Thyroid gland (tissue), 4 donors: ENCODE measurements around the gene TEAD2. TPM values are rescaled to one million over a fixed set of nuclear protein-coding genes. Genes with fewer than 3 reads are reported as not detected.

Experiments
- DNase-seq, 2 donors: peaks; one replicate each; pipeline ENCODE4 v3.0.0-alpha.2; 2019
- H3K27ac ChIP-seq, 3 donors: fragments of 200-600 bp; sonication (generic); 1 replicate in 2 of 3; 2 replicates in 1 of 3; pipeline ENCODE4 v1.5.1; 2016 to 2019; ENCODE audit warnings: mild to moderate bottlenecking in 1 of 3, moderate library complexity in 1 of 3
- H3K27me3 ChIP-seq: fragments of 200-600 bp; sonication (generic); one replicate; pipeline ENCODE4 v1.5.1; 2019
- H3K36me3 ChIP-seq, 2 donors: fragments of 200-600 bp; sonication (generic); one replicate each; pipeline ENCODE4 v1.5.1; 2016 to 2019
- H3K4me1 ChIP-seq, 2 donors: fragments of 200-600 bp; sonication (generic); one replicate each; pipeline ENCODE4 v1.5.1; 2017 to 2019
- H3K4me3 ChIP-seq, 3 donors: fragments of 200-600 bp; sonication (generic); replicated peaks in 1 of 3; 1 replicate in 2 of 3; 2 replicates in 1 of 3; pipeline ENCODE4 v1.5.1; 2016; ENCODE audit warnings: mild to moderate bottlenecking in 1 of 3
- H3K9me3 ChIP-seq: fragments of 200-600 bp; sonication (generic); one replicate; pipeline ENCODE4 v1.5.1; 2017
- CTCF ChIP-seq, 6 experiments: fragments of 200-600 bp in 3 of 6; fragments of 450-650 bp in 3 of 6; sonication (generic) in 3 of 6; IDR thresholded peaks; one replicate each; pipeline ENCODE4 v1.5.1; 2016 to 2019; ENCODE audit warnings: antibody characterized with exemption in 6 of 6, mild to moderate bottlenecking in 2 of 6, inconsistent platforms in 1 of 6, moderate library complexity in 1 of 6
- POLR2A ChIP-seq, 2 donors: fragments of 450-650 bp; IDR thresholded peaks; one replicate each; pipeline ENCODE4 v1.6.1; 2017; ENCODE audit warnings: antibody characterized with exemption in 2 of 2, mild to moderate bottlenecking in 2 of 2, moderate library complexity in 1 of 2
- WGBS, 2 donors: methylation state at CpG; one replicate each; pipeline ENCODE4 v1.1.5; 2017; 5-methylcytosine and 5-hydroxymethylcytosine counted together
- intact Hi-C: fragments of 100-400 bp; cut with DNase I; formaldehyde crosslinking; loops from one replicate; pipeline ENCODE4 v1.15.1; 2023
- total RNA-seq, 4 donors: library from RNA; depleted of rRNA; stranded (reverse); fragments of >200 nt; gene quantifications; one replicate each; pipeline ENCODE4 v1.2.3, GENCODE V29; 2016

TEAD2 gene
- total RNA-seq, 4 donors from 2014 or later = 6.9 to 19.5 (median 13.7) TPM

GRCh38 chr19:49340865-49341718 lies 21.1 kb downstream of the TEAD2 start:
- no peak for TF ChIP-seq CTCF (IDR thresholded peaks at IDR 0.05)
- TF ChIP-seq POLR2A (IDR thresholded peaks at IDR 0.05) = no peak
- peaks cover 4 to 7% of the 10 kb centered on the region in 2 donors for H3K36me3 ChIP-seq
- intact Hi-C loops = no loop called here

DNA sequence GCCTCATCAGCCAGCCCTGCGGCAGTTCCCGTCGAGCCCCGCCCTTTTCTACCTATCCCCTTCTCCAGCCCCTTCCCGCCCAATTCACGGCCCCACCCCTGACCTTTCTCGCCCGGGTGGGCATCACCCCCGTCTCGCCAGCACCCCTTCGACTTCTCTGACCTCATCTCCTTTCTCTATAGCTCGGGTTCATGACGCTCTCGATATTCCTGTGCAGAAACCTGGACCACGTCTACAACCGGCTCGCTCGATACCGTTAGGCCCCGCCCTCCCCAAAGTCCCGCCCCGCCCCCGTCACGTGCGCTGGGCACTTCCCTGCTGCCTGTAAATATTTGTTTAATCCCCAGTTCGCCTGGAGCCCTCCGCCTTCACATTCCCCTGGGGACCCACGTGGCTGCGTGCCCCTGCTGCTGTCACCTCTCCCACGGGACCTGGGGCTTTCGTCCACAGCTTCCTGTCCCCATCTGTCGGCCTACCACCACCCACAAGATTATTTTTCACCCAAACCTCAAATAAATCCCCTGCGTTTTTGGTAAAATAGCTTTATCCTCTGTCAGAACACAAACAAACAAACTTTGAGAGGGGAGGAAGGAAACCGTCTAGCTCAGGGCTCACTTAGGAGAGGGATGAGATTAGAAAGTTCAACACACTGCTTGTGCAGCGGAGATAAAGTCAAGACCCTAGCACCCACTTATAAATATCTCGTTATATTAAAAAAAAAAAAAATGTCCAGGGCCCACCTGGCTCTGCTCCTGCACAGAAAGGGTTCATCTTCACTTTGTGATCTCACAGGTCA lies 21.9 kb downstream of the TEAD2 start:
- peak; percentile 57 to 60 for DNase-seq
- peak overlapping the region in 1 of 3 donors; percentile 28 for H3K4me3 ChIP-seq
- no peaks in the 10 kb centered on the region for H3K27me3 ChIP-seq
- TF ChIP-seq CTCF (IDR thresholded peaks at IDR 0.05) = no peak
- no peak for TF ChIP-seq POLR2A (IDR thresholded peaks at IDR 0.05)
- H3K4me1 ChIP-seq = peaks cover 19 to 20% of the 10 kb centered on the region in 2 donors
- H3K9me3 ChIP-seq = no peaks in the 10 kb centered on the region
- WGBS, 2 donors = 21 to 29% methylated on average over 36 of the region's 36 CpGs
- H3K36me3 ChIP-seq = peaks cover 4 to 7% of the 10 kb centered on the region in 2 donors
- intact Hi-C loops = no loop called here
- peak overlapping the region; percentile 58 to 81 (median 69) for H3K27ac ChIP-seq

More at GRCh38 chr19:49340865-49341718, 21.1 kb downstream of the TEAD2 start:
- no peak for DNase-seq
- Histone ChIP-seq H3K9me3 (no peaks in the 10 kb centered on the region), H3K4me3 (no peak overlapping the region), H3K27ac (peak overlapping the region in 2 of 3 donors; percentile 47 to 81), H3K27me3 (no peaks in the 10 kb centered on the region), H3K4me1 (peaks cover 19 to 20% of the 10 kb centered on the region in 2 donors)
- 89 to 91% methylated on average over 6 to 10 of the region's 11 CpGs for WGBS, 2 donors

DNA sequence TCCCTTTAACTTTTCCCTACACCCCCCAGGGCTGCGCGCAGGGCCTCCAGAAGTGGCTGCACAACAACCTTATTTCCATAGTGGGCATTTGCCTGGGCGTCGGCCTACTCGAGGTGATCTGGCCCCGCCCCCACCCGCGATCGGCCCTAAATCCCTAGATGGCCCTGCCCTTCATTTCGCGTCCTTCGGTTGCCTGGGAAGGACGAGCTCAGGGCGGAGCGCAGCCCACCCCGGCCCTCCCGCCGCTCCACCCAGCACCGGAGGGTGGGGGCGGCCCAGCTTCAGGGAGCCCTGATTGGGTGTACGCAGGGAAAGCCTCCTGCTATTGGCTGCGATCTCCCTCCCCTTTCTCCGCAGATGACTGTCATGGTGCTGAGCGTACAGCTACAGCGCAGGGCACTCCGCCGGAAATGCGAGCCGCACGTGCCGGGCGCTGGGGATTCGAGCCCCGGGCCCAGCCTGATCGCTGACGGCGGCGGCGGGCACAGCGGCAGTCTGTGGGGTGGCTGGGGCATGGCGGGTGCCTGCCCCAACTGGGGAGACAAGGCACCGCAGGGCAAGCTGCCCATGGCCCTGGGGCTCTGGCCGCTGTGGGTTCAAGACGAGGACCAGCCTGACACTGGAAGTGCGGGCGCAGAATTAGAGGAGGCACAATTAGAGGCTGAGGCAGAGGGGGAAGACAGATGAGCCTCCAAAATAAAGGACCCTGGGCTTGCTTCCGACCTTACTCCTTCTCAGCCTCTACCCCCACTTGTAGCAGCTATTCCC lies 22.7 kb downstream of the TEAD2 start:
- TF ChIP-seq POLR2A (IDR thresholded peaks at IDR 0.05) = peak in 1 of 2 donors; percentile 53
- TF ChIP-seq CTCF (IDR thresholded peaks at IDR 0.05) = peak in 1 of 6 experiments; percentile 4
- Histone ChIP-seq H3K27me3 (no peaks in the 10 kb centered on the region), H3K36me3 (peaks cover 4 to 7% of the 10 kb centered on the region in 2 donors), H3K4me1 (peaks cover 19 to 20% of the 10 kb centered on the region in 2 donors), H3K4me3 (peak overlapping the region in 1 of 3 donors; percentile 28), H3K9me3 (no peaks in the 10 kb centered on the region), H3K27ac (peak overlapping the region; percentile 58 to 81 (median 69))
- intact Hi-C loops = no loop called here
- peak; percentile 82 to 85 for DNase-seq
- 6 to 27% methylated on average over 12 to 40 of the region's 47 CpGs for WGBS, 2 donors

DNA sequence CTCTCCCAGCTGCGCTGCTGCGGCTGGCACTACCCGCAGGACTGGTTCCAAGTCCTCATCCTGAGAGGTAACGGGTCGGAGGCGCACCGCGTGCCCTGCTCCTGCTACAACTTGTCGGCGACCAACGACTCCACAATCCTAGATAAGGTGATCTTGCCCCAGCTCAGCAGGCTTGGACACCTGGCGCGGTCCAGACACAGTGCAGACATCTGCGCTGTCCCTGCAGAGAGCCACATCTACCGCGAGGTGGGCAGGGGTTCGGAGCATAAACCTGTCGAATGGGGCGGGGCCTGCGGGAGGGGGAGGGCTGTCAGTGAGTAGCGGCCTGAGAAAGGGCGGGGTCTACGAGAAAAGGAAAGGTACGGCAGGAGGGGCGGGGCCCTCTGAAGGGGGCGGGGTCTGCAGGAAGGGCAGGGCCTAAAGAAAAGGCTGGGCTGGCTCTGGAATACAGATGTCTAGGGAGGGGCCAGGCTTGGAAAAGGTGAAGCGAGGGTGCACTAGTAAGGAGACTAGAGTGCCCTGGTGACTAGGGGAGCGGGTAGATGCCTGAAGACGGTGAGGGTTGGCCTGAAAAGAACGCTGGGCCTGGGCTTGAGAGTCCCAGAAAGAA lies 23.4 kb downstream of the TEAD2 start:
- peak; percentile 86 to 88 for DNase-seq
- Histone ChIP-seq H3K27me3 (no peaks in the 10 kb centered on the region), H3K4me1 (peaks cover 19 to 20% of the 10 kb centered on the region in 2 donors), H3K4me3 (peak overlapping the region in 1 of 3 donors; percentile 24), H3K9me3 (no peaks in the 10 kb centered on the region), H3K27ac (peak overlapping the region in 1 of 3 donors; percentile 10), H3K36me3 (peaks cover 0 to 7% of the 10 kb centered on the region in 2 donors)
- 3 to 18% methylated on average over 21 to 27 of the region's 30 CpGs for WGBS, 2 donors
- intact Hi-C loops = no loop called here
- TF ChIP-seq CTCF (IDR thresholded peaks at IDR 0.05) (no peak), POLR2A (IDR thresholded peaks at IDR 0.05) (no peak)
